Gastroesophageal sphincter (tissue), 3 donors: ENCODE data around the gene COX8C.

ENCODE experiments used
- CTCF ChIP-seq, 4 experiments: fragments of 200-600 bp in 2 of 4; fragments of 450-650 bp in 2 of 4; sonication (generic) in 1 of 4; IDR thresholded peaks; one replicate each; pipeline ENCODE4 v1.5.1; 2017 to 2019; ENCODE audit warnings: antibody characterized with exemption in 4 of 4, mild to moderate bottlenecking in 2 of 4, moderate library complexity in 2 of 4
- POLR2A ChIP-seq, 2 donors: fragments of 450-650 bp; IDR thresholded peaks; one replicate each; pipeline ENCODE4 v1.6.1; 2017; ENCODE audit warnings: antibody characterized with exemption in 2 of 2, mild to moderate bottlenecking in 2 of 2, moderate library complexity in 1 of 2
- POLR2AphosphoS5 ChIP-seq: sonication (generic); formaldehyde crosslinking; IDR thresholded peaks from one replicate; pipeline ENCODE4 v1.6.1; 2017; ENCODE audit warnings: antibody characterized with exemption

GRCh38 chr14:93343797-93344196, 3.2 kb upstream of the COX8C start:
- TF ChIP-seq CTCF (IDR thresholded peaks at IDR 0.05) (no peak), POLR2A (IDR thresholded peaks at IDR 0.05) (no peak), POLR2AphosphoS5 (no peak)
